K562 (cell line): ENCODE measurements around the gene IGF2BP1. TPM values are rescaled to one million over a fixed set of nuclear protein-coding genes. Genes with fewer than 3 reads are reported as not detected.

Source experiments
- BHLHE40 ChIP-seq: IDR thresholded peaks from 2 replicates; pipeline ENCODE4 v1.6.1; 2011; ENCODE audit warnings: low read length, improper control_type of control experiment
- BRCA1 ChIP-seq, 2 experiments: fragments of 450-650 bp in 1 of 2; sonication (generic) in 1 of 2; formaldehyde crosslinking in 1 of 2; IDR thresholded peaks; 2 replicates each; pipeline versions ENCODE4 v1.5.0 to v1.6.1; 2017 to 2020; ENCODE audit warnings: mild to moderate bottlenecking in 1 of 2, missing genetic modification reagents in 1 of 2
- C11orf30 ChIP-seq: fragments of 450-650 bp; IDR thresholded peaks from 2 replicates; pipeline ENCODE4 v1.6.1; 2016; ENCODE audit warnings: low read depth, mild to moderate bottlenecking
- CBX8 ChIP-seq: fragments of 200-600 bp; sonication (generic); IDR thresholded peaks from 2 replicates; pipeline ENCODE4 v1.6.1; 2012; ENCODE audit warnings: borderline replicate concordance, mixed run types, low read depth, mild to moderate bottlenecking, moderate library complexity, mixed read lengths, low read length, control low read depth, inconsistent platforms; ENCODE audit not compliant: poor library complexity, severe bottlenecking; ENCODE audit errors: extremely low read depth
- EP400 ChIP-seq: fragments of 450-650 bp; IDR thresholded peaks from 2 replicates; pipeline ENCODE4 v1.6.1; 2017; ENCODE audit warnings: antibody characterized with exemption, mild to moderate bottlenecking, moderate library complexity
- FOS ChIP-seq: IDR thresholded peaks from 3 replicates; pipeline ENCODE4 v1.6.1; 2011; ENCODE audit not compliant: insufficient read length; ENCODE audit errors: extremely low read depth
- FOXJ2 ChIP-seq: fragments of 200-800 bp; sonication (Bioruptor generic); IDR thresholded peaks from 2 replicates; pipeline ENCODE4 v1.6.1; 2016; ENCODE audit warnings: missing genetic modification characterization, missing compliant biosample characterization
- MAFF ChIP-seq: IDR thresholded peaks from 2 replicates; pipeline ENCODE4 v1.6.1; 2012; ENCODE audit warnings: low read length, improper control_type of control experiment
- NBN ChIP-seq: fragments of 450-650 bp; IDR thresholded peaks from 2 replicates; pipeline ENCODE4 v1.6.1; 2016; ENCODE audit warnings: low read depth, mild to moderate bottlenecking
- NELFE ChIP-seq: IDR thresholded peaks from 2 replicates; pipeline ENCODE4 v1.6.1; 2011; ENCODE audit warnings: mild to moderate bottlenecking; ENCODE audit not compliant: insufficient read depth, insufficient read length
- RAD51 ChIP-seq: fragments of 450-650 bp; IDR thresholded peaks from 2 replicates; pipeline ENCODE4 v1.7.1; 2016; ENCODE audit warnings: low read depth, mild to moderate bottlenecking, borderline replicate concordance
- RNF2 ChIP-seq: sonication (generic); IDR thresholded peaks from 2 replicates; pipeline ENCODE4 v1.6.1; 2016
- SIX5 ChIP-seq, 2 experiments: IDR thresholded peaks; 2 replicates each; pipeline ENCODE4 v1.6.1; 2011; ENCODE audit warnings: low read length in 2 of 2, borderline replicate concordance in 1 of 2, low read depth in 1 of 2, mild to moderate bottlenecking in 1 of 2, moderate library complexity in 1 of 2; ENCODE audit not compliant: insufficient read depth in 1 of 2
- SRSF3 ChIP-seq: fragments of 200-400 bp; formaldehyde crosslinking; IDR thresholded peaks from 2 replicates; pipeline ENCODE4 v1.6.1; 2016; ENCODE audit warnings: mild to moderate bottlenecking, low read length, moderate library complexity; ENCODE audit not compliant: insufficient read depth
- ZNF212 ChIP-seq: fragments of 450-650 bp; formaldehyde crosslinking; IDR thresholded peaks from 2 replicates; pipeline ENCODE4 v1.4.0; 2020; ENCODE audit warnings: mild to moderate bottlenecking
- ZNF3 ChIP-seq: fragments of 250-450 bp; sonication (Bioruptor Pico); IDR thresholded peaks from 2 replicates; pipeline ENCODE4 v1.5.0; 2021; ENCODE audit warnings: mild to moderate bottlenecking, moderate library complexity
- polyA plus RNA-seq, 8 experiments: library from polyadenylated mRNA; depleted of rRNA in 4 of 8; stranded (reverse) in 5 of 8; unstranded in 3 of 8; fragments of >200 nt; fragmentation: Nextera tagmentation in 2 of 8; fragmentation: Illumina TruSeq in 1 of 8; extraction: Ambion mirVana in 2 of 8; extraction: Trizol in 1 of 8; gene quantifications; 2 replicates each; pipeline versions ENCODE4 v1.2.1 to v1.2.3, GENCODE V29; 2011 to 2014; ENCODE audit warnings: inconsistent platforms in 1 of 8, missing spikeins in 1 of 8
- total RNA-seq, 7 experiments: library from RNA; depleted of rRNA in 6 of 7; stranded (reverse); fragments of >200 nt in 6 of 7; fragmentation: Illumina TruSeq in 2 of 7; extraction: Trizol in 2 of 7; gene quantifications; 2 replicates each; pipeline versions ENCODE4 v1.2.1 to v1.2.3, GENCODE V29; 2011 to 2021; ENCODE audit warnings: low replicate concordance in 1 of 7
- TF ChIP-seq, protein P1 (sequence below): fragments of 250-450 bp; sonication (Bioruptor Pico); IDR thresholded peaks from 2 replicates; pipeline ENCODE4 v1.4.0; 2020; ENCODE audit warnings: mild to moderate bottlenecking, moderate library complexity
- TF ChIP-seq, protein P2 (sequence below): sonication (generic); formaldehyde crosslinking; IDR thresholded peaks from 2 replicates; pipeline ENCODE4 v1.8.0; 2022; ENCODE audit warnings: missing genetic modification reagents, mild to moderate bottlenecking, borderline replicate concordance
- TF ChIP-seq, protein P3 (sequence below), 2 experiments: fragments of 450-650 bp in 1 of 2; sonication (generic) in 1 of 2; formaldehyde crosslinking; conservative IDR thresholded peaks; 2 replicates each; pipeline versions ENCODE4 v1.4.0 to v1.8.1; 2020 to 2022; ENCODE audit warnings: mild to moderate bottlenecking in 1 of 2, missing genetic modification reagents in 1 of 2
- TF ChIP-seq, protein P4 (sequence below): fragments of 250-450 bp; sonication (Bioruptor Pico); IDR thresholded peaks from 2 replicates; pipeline ENCODE4 v1.8.0; 2021; ENCODE audit warnings: mild to moderate bottlenecking, moderate library complexity

IGF2BP1 gene
- total and polyA plus RNA-seq, 9 of the 15 experiments (the other 6 are each of a cell fraction or from before 2014, with no cell fraction given): 13.0 to 318 (median 53.6) TPM

DNA sequence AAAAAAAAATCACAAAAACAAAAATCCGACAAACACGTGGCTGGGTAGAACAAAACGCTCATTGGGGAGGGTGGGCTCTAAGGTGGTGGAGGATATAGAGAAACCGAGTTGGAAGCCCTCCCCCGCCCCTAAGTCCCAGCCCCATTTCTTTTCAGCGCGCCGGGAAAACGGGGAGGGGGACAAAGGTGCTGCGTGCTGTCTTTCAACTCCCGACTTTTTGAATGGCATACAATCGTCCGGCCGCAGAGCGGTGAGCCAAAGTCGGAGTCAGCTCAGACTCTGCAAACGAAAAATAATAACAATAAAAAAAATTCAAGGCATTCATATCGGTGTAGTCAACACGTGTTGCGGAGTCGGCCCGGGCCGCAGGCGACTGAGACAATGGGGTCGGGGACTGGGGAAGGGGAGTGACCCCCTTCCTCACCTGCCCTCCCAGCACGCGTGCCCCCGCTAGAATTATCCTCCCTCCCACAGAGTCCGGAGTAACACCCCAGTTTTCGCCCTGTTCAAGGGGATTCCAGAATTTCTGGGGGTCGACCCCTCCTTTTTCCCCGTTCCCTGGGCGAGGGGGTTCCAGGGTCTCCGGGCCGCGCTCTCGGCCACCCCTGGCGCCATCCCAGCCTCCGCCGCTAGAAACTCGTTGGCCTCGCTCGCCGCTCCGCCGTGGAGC, 1.7 kb upstream of the IGF2BP1 start (continued):
- TF ChIP-seq, protein P1, sequence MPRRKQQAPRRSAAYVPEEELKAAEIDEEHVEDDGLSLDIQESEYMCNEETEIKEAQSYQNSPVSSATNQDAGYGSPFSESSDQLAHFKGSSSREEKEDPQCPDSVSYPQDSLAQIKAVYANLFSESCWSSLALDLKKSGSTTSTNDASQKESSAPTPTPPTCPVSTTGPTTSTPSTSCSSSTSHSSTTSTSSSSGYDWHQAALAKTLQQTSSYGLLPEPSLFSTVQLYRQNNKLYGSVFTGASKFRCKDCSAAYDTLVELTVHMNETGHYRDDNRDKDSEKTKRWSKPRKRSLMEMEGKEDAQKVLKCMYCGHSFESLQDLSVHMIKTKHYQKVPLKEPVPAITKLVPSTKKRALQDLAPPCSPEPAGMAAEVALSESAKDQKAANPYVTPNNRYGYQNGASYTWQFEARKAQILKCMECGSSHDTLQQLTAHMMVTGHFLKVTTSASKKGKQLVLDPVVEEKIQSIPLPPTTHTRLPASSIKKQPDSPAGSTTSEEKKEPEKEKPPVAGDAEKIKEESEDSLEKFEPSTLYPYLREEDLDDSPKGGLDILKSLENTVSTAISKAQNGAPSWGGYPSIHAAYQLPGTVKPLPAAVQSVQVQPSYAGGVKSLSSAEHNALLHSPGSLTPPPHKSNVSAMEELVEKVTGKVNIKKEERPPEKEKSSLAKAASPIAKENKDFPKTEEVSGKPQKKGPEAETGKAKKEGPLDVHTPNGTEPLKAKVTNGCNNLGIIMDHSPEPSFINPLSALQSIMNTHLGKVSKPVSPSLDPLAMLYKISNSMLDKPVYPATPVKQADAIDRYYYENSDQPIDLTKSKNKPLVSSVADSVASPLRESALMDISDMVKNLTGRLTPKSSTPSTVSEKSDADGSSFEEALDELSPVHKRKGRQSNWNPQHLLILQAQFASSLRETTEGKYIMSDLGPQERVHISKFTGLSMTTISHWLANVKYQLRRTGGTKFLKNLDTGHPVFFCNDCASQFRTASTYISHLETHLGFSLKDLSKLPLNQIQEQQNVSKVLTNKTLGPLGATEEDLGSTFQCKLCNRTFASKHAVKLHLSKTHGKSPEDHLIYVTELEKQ (CRISPR knock-in tag): no peak
- TF ChIP-seq SIX5 (IDR thresholded peaks at IDR 0.05; ENCODE audit: borderline replicate concordance in 1 of 2, insufficient read depth in 1 of 2, low read depth in 1 of 2, low read length in 2 of 2) (no peak), RNF2 (no peak), NELFE (no peak), SRSF3 (0 out of 2 replicates have a peak, but pooled peaks have one; percentile 81), RAD51 (no peak), BRCA1 (IDR thresholded peaks at IDR 0.05) (no peak), BRCA1 (CRISPR knock-in tag; IDR thresholded peaks at IDR 0.05) (no peak), MAFF (no peak), BHLHE40 (no peak; the same call in 1 of the 2 replicates), NBN (no peak; the same call in 1 of the 2 replicates), ZNF212 (CRISPR knock-in tag) (no peak), ZNF3 (CRISPR knock-in tag) (no peak), FOXJ2 (no peak), C11orf30 (no peak), CBX8 (no peak), EP400 (peak; percentile 71), FOS (no peak)
- TF ChIP-seq, protein P2, sequence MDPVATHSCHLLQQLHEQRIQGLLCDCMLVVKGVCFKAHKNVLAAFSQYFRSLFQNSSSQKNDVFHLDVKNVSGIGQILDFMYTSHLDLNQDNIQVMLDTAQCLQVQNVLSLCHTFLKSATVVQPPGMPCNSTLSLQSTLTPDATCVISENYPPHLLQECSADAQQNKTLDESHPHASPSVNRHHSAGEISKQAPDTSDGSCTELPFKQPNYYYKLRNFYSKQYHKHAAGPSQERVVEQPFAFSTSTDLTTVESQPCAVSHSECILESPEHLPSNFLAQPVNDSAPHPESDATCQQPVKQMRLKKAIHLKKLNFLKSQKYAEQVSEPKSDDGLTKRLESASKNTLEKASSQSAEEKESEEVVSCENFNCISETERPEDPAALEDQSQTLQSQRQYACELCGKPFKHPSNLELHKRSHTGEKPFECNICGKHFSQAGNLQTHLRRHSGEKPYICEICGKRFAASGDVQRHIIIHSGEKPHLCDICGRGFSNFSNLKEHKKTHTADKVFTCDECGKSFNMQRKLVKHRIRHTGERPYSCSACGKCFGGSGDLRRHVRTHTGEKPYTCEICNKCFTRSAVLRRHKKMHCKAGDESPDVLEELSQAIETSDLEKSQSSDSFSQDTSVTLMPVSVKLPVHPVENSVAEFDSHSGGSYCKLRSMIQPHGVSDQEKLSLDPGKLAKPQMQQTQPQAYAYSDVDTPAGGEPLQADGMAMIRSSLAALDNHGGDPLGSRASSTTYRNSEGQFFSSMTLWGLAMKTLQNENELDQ (CRISPR knock-in tag): no peak
- TF ChIP-seq, protein P3, sequence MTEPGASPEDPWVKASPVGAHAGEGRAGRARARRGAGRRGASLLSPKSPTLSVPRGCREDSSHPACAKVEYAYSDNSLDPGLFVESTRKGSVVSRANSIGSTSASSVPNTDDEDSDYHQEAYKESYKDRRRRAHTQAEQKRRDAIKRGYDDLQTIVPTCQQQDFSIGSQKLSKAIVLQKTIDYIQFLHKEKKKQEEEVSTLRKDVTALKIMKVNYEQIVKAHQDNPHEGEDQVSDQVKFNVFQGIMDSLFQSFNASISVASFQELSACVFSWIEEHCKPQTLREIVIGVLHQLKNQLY (CRISPR knock-in tag; conservative IDR thresholded peaks at IDR 0.05): 0 out of 4 replicates have a peak, but pooled peaks of 1 of the 2 experiments have one; percentile 46
- TF ChIP-seq, protein P4, sequence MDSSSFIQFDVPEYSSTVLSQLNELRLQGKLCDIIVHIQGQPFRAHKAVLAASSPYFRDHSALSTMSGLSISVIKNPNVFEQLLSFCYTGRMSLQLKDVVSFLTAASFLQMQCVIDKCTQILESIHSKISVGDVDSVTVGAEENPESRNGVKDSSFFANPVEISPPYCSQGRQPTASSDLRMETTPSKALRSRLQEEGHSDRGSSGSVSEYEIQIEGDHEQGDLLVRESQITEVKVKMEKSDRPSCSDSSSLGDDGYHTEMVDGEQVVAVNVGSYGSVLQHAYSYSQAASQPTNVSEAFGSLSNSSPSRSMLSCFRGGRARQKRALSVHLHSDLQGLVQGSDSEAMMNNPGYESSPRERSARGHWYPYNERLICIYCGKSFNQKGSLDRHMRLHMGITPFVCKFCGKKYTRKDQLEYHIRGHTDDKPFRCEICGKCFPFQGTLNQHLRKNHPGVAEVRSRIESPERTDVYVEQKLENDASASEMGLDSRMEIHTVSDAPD (CRISPR knock-in tag): no peak
